OCI-LY1 (cell line): Measurements from ENCODE around the gene CCDC60.

ENCODE experiments used
- H2AFZ ChIP-seq: fragments of 200-600 bp; sonication (generic), shearing (Covaris generic); 2 replicates; pipeline ENCODE4 v1.6.0; 2014; ENCODE audit warnings: antibody characterized with exemption, mild to moderate bottlenecking, low read length
- H3F3A ChIP-seq: fragments of 200-600 bp; sonication (generic), shearing (Covaris generic); 2 replicates; pipeline ENCODE4 v1.6.0; 2014; ENCODE audit warnings: mild to moderate bottlenecking, antibody characterized with exemption, low read length, moderate library complexity; ENCODE audit not compliant: insufficient read depth
- H3K27ac ChIP-seq: fragments of 200-600 bp; sonication (generic); 2 replicates; pipeline ENCODE4 v1.5.1; 2014; ENCODE audit warnings: low read length, mixed run types, mild to moderate bottlenecking, low read depth; ENCODE audit not compliant: poor library complexity, severe bottlenecking
- H3K27me3 ChIP-seq: fragments of 200-600 bp; sonication (generic); 2 replicates; pipeline ENCODE4 v1.6.0; 2014; ENCODE audit warnings: antibody characterized with exemption, mild to moderate bottlenecking, low read length, moderate library complexity; ENCODE audit not compliant: insufficient read depth
- H3K36me3 ChIP-seq: fragments of 200-600 bp; sonication (generic); 2 replicates; pipeline ENCODE4 v1.6.1; 2014; ENCODE audit warnings: mild to moderate bottlenecking, antibody characterized with exemption, low read length, moderate library complexity, mixed read lengths; ENCODE audit not compliant: insufficient read depth
- H3K4me1 ChIP-seq: fragments of 200-600 bp; sonication (generic); 2 replicates; pipeline ENCODE4 v1.5.1; 2014; ENCODE audit warnings: mild to moderate bottlenecking, low read length, moderate library complexity; ENCODE audit not compliant: insufficient read depth, severe bottlenecking
- H3K4me2 ChIP-seq: fragments of 200-600 bp; sonication (generic), shearing (Covaris generic); 2 replicates; pipeline ENCODE4 v1.6.1; 2014; ENCODE audit warnings: low read length
- H3K4me3 ChIP-seq: fragments of 200-600 bp; sonication (generic); 2 replicates; pipeline ENCODE4 v1.5.1; 2014; ENCODE audit warnings: low read length, low read depth, mild to moderate bottlenecking, mixed read lengths; ENCODE audit not compliant: poor library complexity, severe bottlenecking
- H3K79me2 ChIP-seq: fragments of 200-600 bp; shearing (Covaris generic); 2 replicates; pipeline ENCODE4 v1.6.1; 2016; ENCODE audit warnings: mixed run types, low read length, mixed read lengths; ENCODE audit not compliant: insufficient read depth
- H3K9ac ChIP-seq: fragments of 200-600 bp; sonication (generic), shearing (Covaris generic); 2 replicates; pipeline ENCODE4 v1.6.1; 2014; ENCODE audit warnings: mild to moderate bottlenecking, low read length, mixed read lengths
- H3K9me2 ChIP-seq: fragments of 200-600 bp; sonication (generic), shearing (Covaris generic); 2 replicates; pipeline ENCODE4 v1.6.1; 2014; ENCODE audit warnings: low read depth, mild to moderate bottlenecking, low read length, mixed read lengths
- H3K9me3 ChIP-seq: fragments of 200-600 bp; shearing (Covaris generic); 2 replicates; pipeline ENCODE4 v1.6.1; 2014; ENCODE audit warnings: low read length, mixed read lengths
- H4K20me1 ChIP-seq: fragments of 200-600 bp; sonication (generic), shearing (Covaris generic); 2 replicates; pipeline ENCODE4 v1.6.0; 2016; ENCODE audit warnings: mild to moderate bottlenecking, low read length; ENCODE audit not compliant: insufficient read depth
- EZH2 ChIP-seq: fragments of 200-600 bp; sonication (generic), shearing (Covaris generic); IDR thresholded peaks from 2 replicates; pipeline ENCODE4 v1.8.0; 2017; ENCODE audit warnings: borderline replicate concordance, mixed run types, mild to moderate bottlenecking, antibody characterized with exemption, low read length, moderate library complexity, mixed read lengths
- TF ChIP-seq, protein P1 (sequence below): fragments of 200-600 bp; sonication (generic), shearing (Covaris generic); IDR thresholded peaks from 2 replicates; pipeline ENCODE4 v1.5.1; 2017; ENCODE audit warnings: mild to moderate bottlenecking, antibody characterized with exemption, low read length, moderate library complexity, mixed read lengths

The CCDC60 gene

GRCh38 chr12:119320678-119321077 lies 13.9 kb upstream of the CCDC60 start:
- Histone ChIP-seq H3K27ac (no peak overlapping the region), H3K79me2 (no peaks in the 10 kb centered on the region), H3K4me3 (no peak overlapping the region), H4K20me1 (no peaks in the 10 kb centered on the region), H3F3A (no peaks in the 10 kb centered on the region), H3K4me2 (no peak overlapping the region), H2AFZ (no peak overlapping the region), H3K9me3 (no peaks in the 10 kb centered on the region), H3K9ac (no peak overlapping the region), H3K4me1 (no peaks in the 10 kb centered on the region), H3K9me2 (no peaks in the 10 kb centered on the region), H3K36me3 (no peaks in the 10 kb centered on the region), H3K27me3 (no peaks in the 10 kb centered on the region)
- TF ChIP-seq EZH2: no peak
- TF ChIP-seq, protein P1, sequence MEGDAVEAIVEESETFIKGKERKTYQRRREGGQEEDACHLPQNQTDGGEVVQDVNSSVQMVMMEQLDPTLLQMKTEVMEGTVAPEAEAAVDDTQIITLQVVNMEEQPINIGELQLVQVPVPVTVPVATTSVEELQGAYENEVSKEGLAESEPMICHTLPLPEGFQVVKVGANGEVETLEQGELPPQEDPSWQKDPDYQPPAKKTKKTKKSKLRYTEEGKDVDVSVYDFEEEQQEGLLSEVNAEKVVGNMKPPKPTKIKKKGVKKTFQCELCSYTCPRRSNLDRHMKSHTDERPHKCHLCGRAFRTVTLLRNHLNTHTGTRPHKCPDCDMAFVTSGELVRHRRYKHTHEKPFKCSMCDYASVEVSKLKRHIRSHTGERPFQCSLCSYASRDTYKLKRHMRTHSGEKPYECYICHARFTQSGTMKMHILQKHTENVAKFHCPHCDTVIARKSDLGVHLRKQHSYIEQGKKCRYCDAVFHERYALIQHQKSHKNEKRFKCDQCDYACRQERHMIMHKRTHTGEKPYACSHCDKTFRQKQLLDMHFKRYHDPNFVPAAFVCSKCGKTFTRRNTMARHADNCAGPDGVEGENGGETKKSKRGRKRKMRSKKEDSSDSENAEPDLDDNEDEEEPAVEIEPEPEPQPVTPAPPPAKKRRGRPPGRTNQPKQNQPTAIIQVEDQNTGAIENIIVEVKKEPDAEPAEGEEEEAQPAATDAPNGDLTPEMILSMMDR: no peak

DNA sequence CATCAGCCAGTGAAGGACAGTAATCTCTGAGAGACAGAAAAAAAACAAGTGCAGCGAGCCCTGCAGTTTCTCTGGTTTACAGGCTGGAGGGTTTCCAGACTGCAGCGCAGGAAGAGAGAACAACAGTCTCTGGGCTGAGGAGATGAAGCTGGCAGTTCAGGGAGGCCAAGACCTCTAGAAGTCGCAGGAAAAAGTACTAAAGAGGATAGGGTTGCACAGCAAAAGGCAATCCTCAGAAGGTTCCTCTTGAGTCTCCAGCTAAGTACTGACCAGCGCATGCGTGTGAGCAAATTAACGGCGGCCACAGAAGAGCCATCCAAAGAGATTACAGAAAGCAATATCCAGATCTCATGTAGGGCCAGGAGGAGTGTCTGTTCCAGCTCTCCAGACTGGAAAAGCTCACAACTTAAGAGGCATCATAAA lies 12.2 kb upstream of the CCDC60 start:
- no peaks in the 10 kb centered on the region for H3K36me3 ChIP-seq
- no peaks in the 10 kb centered on the region for H4K20me1 ChIP-seq
- no peaks in the 10 kb centered on the region for H3K27me3 ChIP-seq
- H3K4me1 ChIP-seq: no peaks in the 10 kb centered on the region
- no peaks in the 10 kb centered on the region for H3F3A ChIP-seq
- H3K9ac ChIP-seq: no peak overlapping the region
- no peak overlapping the region for H3K4me2 ChIP-seq
- no peaks in the 10 kb centered on the region for H3K9me2 ChIP-seq
- no peak for TF ChIP-seq EZH2
- TF ChIP-seq, protein P1: no peak
- no peaks in the 10 kb centered on the region for H3K9me3 ChIP-seq
- H3K27ac ChIP-seq: no peak overlapping the region
- no peak overlapping the region for H2AFZ ChIP-seq
- H3K79me2 ChIP-seq: no peaks in the 10 kb centered on the region
- H3K4me3 ChIP-seq: no peak overlapping the region

DNA sequence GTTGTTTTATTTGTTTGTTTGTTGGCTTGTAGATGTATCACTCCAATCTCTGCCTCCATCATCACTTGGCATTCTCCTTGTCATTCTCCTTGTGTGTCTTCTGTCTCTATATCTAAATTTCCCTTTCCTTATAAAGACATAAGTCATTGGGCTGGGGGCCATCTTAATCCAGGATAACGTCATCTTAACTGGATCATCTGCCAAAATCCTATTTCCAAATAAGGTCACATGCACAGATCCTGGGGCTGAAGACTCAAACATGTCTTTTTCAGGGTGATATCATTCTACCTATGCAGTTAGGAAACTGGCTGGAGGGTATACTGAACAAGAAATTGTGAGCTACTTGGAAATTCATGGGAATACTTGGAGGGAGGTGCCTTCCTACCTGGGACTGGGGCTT lies 8.7 kb upstream of the CCDC60 start:
- Histone ChIP-seq H3K4me2 (no peak overlapping the region), H4K20me1 (no peaks in the 10 kb centered on the region), H3K4me3 (no peak overlapping the region), H3K9me2 (no peaks in the 10 kb centered on the region), H3K4me1 (no peaks in the 10 kb centered on the region), H3K79me2 (no peaks in the 10 kb centered on the region), H3F3A (no peaks in the 10 kb centered on the region), H3K36me3 (no peaks in the 10 kb centered on the region), H3K27ac (no peak overlapping the region), H3K27me3 (no peaks in the 10 kb centered on the region), H2AFZ (no peak overlapping the region), H3K9me3 (no peaks in the 10 kb centered on the region), H3K9ac (no peak overlapping the region)
- no peak for TF ChIP-seq EZH2
- TF ChIP-seq, protein P1: no peak
